ENCODE data around the gene ZC3H12A. TPM values are rescaled to one million over a fixed set of nuclear protein-coding genes. Genes with fewer than 3 reads are reported as not detected.
A peak's percentile ranks its signal among the peaks of the same experiment; 100 is the strongest.

Gene ZC3H12A
- total RNA-seq, 1 donor: 38.9 TPM

- no peak overlapping the region for H3K4me3 ChIP-seq (ENCODE audit: low read depth, low read length)
- TF ChIP-seq CTCF (IDR thresholded peaks at IDR 0.05; ENCODE audit: insufficient read depth, low read depth, low read length): peak; percentile 89
- peak; percentile 38 for DNase-seq (ENCODE audit: low read depth)
Measured at GRCh38 chr1:37434292-37435225, 39.8 kb upstream of the ZC3H12A start.

- no peak for TF ChIP-seq CTCF (IDR thresholded peaks at IDR 0.05; ENCODE audit: insufficient read depth, low read depth, low read length)
Measured at GRCh38 chr1:37437087-37437486, 37.3 kb upstream of the ZC3H12A start.

GRCh38 chr1:37438037-37438868, 36.1 kb upstream of the ZC3H12A start:
- DNase-seq (ENCODE audit: low read depth): no peak
- no peak overlapping the region for H3K4me3 ChIP-seq (ENCODE audit: low read depth, low read length)
- TF ChIP-seq CTCF (IDR thresholded peaks at IDR 0.05; ENCODE audit: insufficient read depth, low read depth, low read length): no peak

More at GRCh38 chr1:37437087-37437486, 37.3 kb upstream of the ZC3H12A start:
- no peak for DNase-seq (ENCODE audit: low read depth)
- H3K4me3 ChIP-seq (ENCODE audit: low read depth, low read length): no peak overlapping the region

- no peak for DNase-seq (ENCODE audit: low read depth)
- TF ChIP-seq CTCF (IDR thresholded peaks at IDR 0.05; ENCODE audit: insufficient read depth, low read depth, low read length): no peak
- H3K4me3 ChIP-seq (ENCODE audit: low read depth, low read length): no peak overlapping the region
Measured at GRCh38 chr1:37438869-37439343, 35.5 kb upstream of the ZC3H12A start.

- H3K4me3 ChIP-seq (ENCODE audit: low read depth, low read length): no peak overlapping the region
- no peak for DNase-seq (ENCODE audit: low read depth)
- TF ChIP-seq CTCF (IDR thresholded peaks at IDR 0.05; ENCODE audit: insufficient read depth, low read depth, low read length): no peak
Measured at GRCh38 chr1:37439349-37439995, 34.9 kb upstream of the ZC3H12A start.

GRCh38 chr1:37441490-37441889, 32.9 kb upstream of the ZC3H12A start:
- DNase-seq (ENCODE audit: low read depth): no peak
- no peak for TF ChIP-seq CTCF (IDR thresholded peaks at IDR 0.05; ENCODE audit: insufficient read depth, low read depth, low read length)
- no peak overlapping the region for H3K4me3 ChIP-seq (ENCODE audit: low read depth, low read length)

Data from fibroblast of villous mesenchyme (primary cell).